Trophoblast cell (in vitro differentiated cells and primary cell): ENCODE data around the gene KDM4C.

Experiments used
- DNase-seq, 2 donors: peaks; one replicate each; pipeline ENCODE4 v3.0.0-alpha.2; 2016
- H2AFZ ChIP-seq: 2 replicates; pipeline ENCODE4 v1.6.1; 2013; ENCODE audit warnings: low read length, moderate library complexity, mild to moderate bottlenecking; ENCODE audit not compliant: insufficient read depth, poor library complexity
- H2AK5ac ChIP-seq: 2 replicates; pipeline ENCODE4 v1.6.1; 2013; ENCODE audit warnings: mild to moderate bottlenecking, low read length
- H2BK120ac ChIP-seq: 2 replicates; pipeline ENCODE4 v1.6.1; 2013; ENCODE audit warnings: low read length, mild to moderate bottlenecking, moderate library complexity; ENCODE audit not compliant: insufficient read depth, poor library complexity
- H2BK12ac ChIP-seq: 2 replicates; pipeline ENCODE4 v1.6.1; 2013; ENCODE audit warnings: mild to moderate bottlenecking, low read length, moderate library complexity
- H2BK5ac ChIP-seq: 2 replicates; pipeline ENCODE4 v1.6.1; 2013; ENCODE audit warnings: low read length, low read depth, moderate library complexity, mild to moderate bottlenecking; ENCODE audit not compliant: poor library complexity
- H3K14ac ChIP-seq: 2 replicates; pipeline ENCODE4 v1.6.1; 2013; ENCODE audit warnings: mild to moderate bottlenecking, low read length
- H3K18ac ChIP-seq: 2 replicates; pipeline ENCODE4 v1.6.1; 2013; ENCODE audit warnings: mild to moderate bottlenecking, low read length
- H3K23ac ChIP-seq: 2 replicates; pipeline ENCODE4 v1.6.1; 2013; ENCODE audit warnings: low read length
- H3K27ac ChIP-seq: 2 replicates; pipeline ENCODE4 v1.5.1; 2013; ENCODE audit warnings: low read depth, mild to moderate bottlenecking, inconsistent platforms, low read length, moderate library complexity
- H3K27me3 ChIP-seq: 2 replicates; pipeline ENCODE4 v1.6.1; 2013; ENCODE audit warnings: inconsistent platforms, mild to moderate bottlenecking, low read length, moderate library complexity; ENCODE audit not compliant: insufficient read depth
- H3K36me3 ChIP-seq, 2 experiments: 1 replicate in 1 of 2; 2 replicates in 1 of 2; pipeline ENCODE4 v1.6.1; 2013; ENCODE audit warnings: low read length in 2 of 2, mild to moderate bottlenecking in 2 of 2, moderate library complexity in 1 of 2; ENCODE audit not compliant: insufficient read depth in 2 of 2, control insufficient read depth in 1 of 2
- H3K4ac ChIP-seq: 2 replicates; pipeline ENCODE4 v1.6.1; 2013; ENCODE audit warnings: low read depth, mild to moderate bottlenecking, low read length, moderate library complexity
- H3K4me1 ChIP-seq, 2 experiments: 1 replicate in 1 of 2; 2 replicates in 1 of 2; pipeline ENCODE4 v1.6.1; 2013; ENCODE audit warnings: low read length in 2 of 2, mild to moderate bottlenecking in 2 of 2, moderate library complexity in 1 of 2; ENCODE audit not compliant: insufficient read depth in 2 of 2, control insufficient read depth in 1 of 2
- H3K4me2 ChIP-seq: 2 replicates; pipeline ENCODE4 v1.6.1; 2013; ENCODE audit warnings: inconsistent platforms, mild to moderate bottlenecking, low read length, moderate library complexity
- H3K4me3 ChIP-seq: 2 replicates; pipeline ENCODE4 v1.5.1; 2013; ENCODE audit warnings: mild to moderate bottlenecking, low read depth, low read length, inconsistent platforms
- H3K79me1 ChIP-seq: one replicate; pipeline ENCODE4 v1.6.1; 2013; ENCODE audit warnings: low read length
- H3K79me2 ChIP-seq: 2 replicates; pipeline ENCODE4 v1.6.1; 2013; ENCODE audit warnings: low read length, mild to moderate bottlenecking; ENCODE audit not compliant: control insufficient read depth, insufficient read depth, poor library complexity
- H3K9ac ChIP-seq: 2 replicates; pipeline ENCODE4 v1.6.1; 2013; ENCODE audit warnings: mild to moderate bottlenecking, low read length
- H3K9me3 ChIP-seq: 2 replicates; pipeline ENCODE4 v1.6.1; 2013; ENCODE audit warnings: low read depth, mild to moderate bottlenecking, control low read depth, inconsistent platforms, low read length; ENCODE audit not compliant: insufficient read depth
- H4K12ac ChIP-seq: 2 replicates; pipeline ENCODE4 v1.6.1; 2013; ENCODE audit warnings: low read depth, mild to moderate bottlenecking, low read length, moderate library complexity
- H4K8ac ChIP-seq: 2 replicates; pipeline ENCODE4 v1.6.1; 2013; ENCODE audit warnings: low read depth, mild to moderate bottlenecking, low read length, moderate library complexity
- H4K91ac ChIP-seq: one replicate; pipeline ENCODE4 v1.6.1; 2013; ENCODE audit warnings: low read depth, mild to moderate bottlenecking, low read length, moderate library complexity
- WGBS: extraction: QIAGEN DNeasy Blood & Tissue Kit; methylation state at CpG from one replicate; pipeline ENCODE4 v1.1.7; 2013; ENCODE audit warnings: missing lambda C conversion rate; ENCODE audit not compliant: insufficient read length, insufficient coverage; ENCODE audit errors: extremely low coverage; 5-methylcytosine and 5-hydroxymethylcytosine counted together

KDM4C gene

DNA sequence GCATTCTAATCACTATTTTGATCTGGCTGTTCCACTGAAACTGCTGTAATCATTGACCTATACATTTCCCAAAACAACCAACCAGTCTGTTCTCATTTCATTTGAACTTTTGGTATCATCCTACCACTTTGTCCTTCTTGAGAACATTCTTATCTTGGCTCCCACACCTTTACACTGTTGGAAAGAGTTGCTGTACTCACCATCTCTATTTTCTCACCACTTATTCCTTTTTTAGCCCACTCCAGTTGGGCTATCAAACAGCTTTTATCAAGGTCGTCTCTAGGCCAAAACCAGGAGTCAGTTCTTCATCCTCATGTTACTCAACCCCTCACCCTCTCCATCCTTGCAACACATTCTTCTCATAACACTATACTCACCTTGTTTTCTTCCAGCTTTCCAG is 170.1 kb downstream of the KDM4C start:
- no peak overlapping the region for H3K27ac ChIP-seq
- no peak overlapping the region for H3K23ac ChIP-seq
- H3K4me2 ChIP-seq: no peak overlapping the region
- H3K14ac ChIP-seq: no peak overlapping the region
- peaks cover 2 to 3% of the 10 kb centered on the region in 2 experiments for H3K4me1 ChIP-seq
- no peaks in the 10 kb centered on the region for H3K36me3 ChIP-seq
- H3K9me3 ChIP-seq: no peaks in the 10 kb centered on the region
- H3K18ac ChIP-seq: no peak overlapping the region
- H3K4me3 ChIP-seq: no peak overlapping the region
- H3K27me3 ChIP-seq: no peaks in the 10 kb centered on the region
- no peak for DNase-seq
- no CpG with 5 or more reads among the region's 1 CpG for WGBS
- no peak overlapping the region for H2AFZ ChIP-seq
- no peak overlapping the region for H4K8ac ChIP-seq
- H4K12ac ChIP-seq: no peak overlapping the region
- no peak overlapping the region for H2AK5ac ChIP-seq
- H2BK12ac ChIP-seq: no peak overlapping the region
- no peak overlapping the region for H2BK120ac ChIP-seq
- no peak overlapping the region for H2BK5ac ChIP-seq
- H3K79me1 ChIP-seq: no peaks in the 10 kb centered on the region
- H4K91ac ChIP-seq: no peak overlapping the region
- H3K4ac ChIP-seq: no peak overlapping the region
- peaks cover 2% of the 10 kb centered on the region for H3K79me2 ChIP-seq
- H3K9ac ChIP-seq: no peak overlapping the region

- Histone ChIP-seq H3K79me2 (peaks cover 2% of the 10 kb centered on the region), H2BK5ac (no peak overlapping the region), H2BK120ac (no peak overlapping the region), H3K27ac (no peak overlapping the region), H3K23ac (no peak overlapping the region), H3K36me3 (no peaks in the 10 kb centered on the region), H3K9me3 (no peaks in the 10 kb centered on the region), H2AFZ (no peak overlapping the region), H3K4me1 (peaks cover 2 to 3% of the 10 kb centered on the region in 2 experiments), H3K79me1 (no peaks in the 10 kb centered on the region), H3K4ac (no peak overlapping the region), H4K12ac (no peak overlapping the region), H3K4me3 (no peak overlapping the region), H2BK12ac (no peak overlapping the region), H3K14ac (no peak overlapping the region), H3K18ac (peak overlapping the region; percentile 23), H4K91ac (no peak overlapping the region), H3K27me3 (no peaks in the 10 kb centered on the region), H3K9ac (no peak overlapping the region), H3K4me2 (no peak overlapping the region), H4K8ac (no peak overlapping the region), H2AK5ac (no peak overlapping the region)
- no peak for DNase-seq
- WGBS: no CpG with 5 or more reads among the region's 2 CpGs
These were observed 171.1 kb downstream of the KDM4C start for GRCh38 chr9:6928863-6929262.

DNA sequence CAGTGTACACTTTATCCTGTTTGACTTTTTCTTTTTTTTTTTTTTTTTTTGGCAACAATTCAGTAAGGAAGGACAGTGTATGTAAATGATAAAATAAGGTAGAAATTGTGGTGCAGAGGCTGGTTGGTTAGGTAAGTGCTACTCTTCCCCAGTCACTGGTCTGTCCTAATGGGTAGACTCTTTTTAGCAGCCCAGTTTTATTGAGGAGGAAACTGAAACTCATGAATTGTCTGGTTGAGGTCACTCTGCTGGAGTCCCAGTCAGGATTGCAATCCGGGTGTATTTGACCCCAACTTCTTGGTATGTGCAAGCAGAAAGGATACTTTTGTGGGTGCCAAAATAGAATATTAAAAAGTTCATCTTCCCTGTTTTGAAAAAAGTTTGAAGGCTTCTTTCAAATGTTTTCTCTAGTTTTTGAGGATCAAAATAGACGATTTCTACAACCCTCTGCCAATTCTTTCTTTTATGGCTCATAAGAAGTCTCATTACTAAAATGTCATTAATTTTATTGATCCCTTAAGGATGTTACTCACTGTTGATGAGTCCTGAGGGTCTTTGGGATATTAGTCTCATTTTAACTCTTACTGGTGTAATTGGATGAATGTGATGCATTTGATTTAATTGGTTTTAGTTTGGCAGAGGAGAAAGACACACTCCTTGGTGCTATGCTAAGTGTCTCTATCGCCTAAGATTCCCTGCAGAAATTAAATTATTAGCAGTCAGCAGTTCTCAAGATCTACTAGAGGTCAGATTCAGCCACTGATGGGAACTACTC is 171.9 kb downstream of the KDM4C start:
- H4K8ac ChIP-seq: no peak overlapping the region
- H3K9ac ChIP-seq: no peak overlapping the region
- H2AK5ac ChIP-seq: no peak overlapping the region
- peaks cover 2 to 3% of the 10 kb centered on the region in 2 experiments for H3K4me1 ChIP-seq
- no peaks in the 10 kb centered on the region for H3K9me3 ChIP-seq
- H3K79me2 ChIP-seq: peaks cover 2% of the 10 kb centered on the region
- H2AFZ ChIP-seq: no peak overlapping the region
- H3K36me3 ChIP-seq: no peaks in the 10 kb centered on the region
- H3K4me2 ChIP-seq: no peak overlapping the region
- no peak overlapping the region for H3K18ac ChIP-seq
- no peak overlapping the region for H3K4ac ChIP-seq
- no CpG with 5 or more reads among the region's 3 CpGs for WGBS
- DNase-seq: no peak
- H3K27me3 ChIP-seq: no peaks in the 10 kb centered on the region
- no peak overlapping the region for H2BK5ac ChIP-seq
- no peak overlapping the region for H4K91ac ChIP-seq
- H4K12ac ChIP-seq: no peak overlapping the region
- H2BK120ac ChIP-seq: no peak overlapping the region
- H3K79me1 ChIP-seq: no peaks in the 10 kb centered on the region
- no peak overlapping the region for H3K14ac ChIP-seq
- H3K4me3 ChIP-seq: no peak overlapping the region
- H3K27ac ChIP-seq: no peak overlapping the region
- H2BK12ac ChIP-seq: no peak overlapping the region
- H3K23ac ChIP-seq: no peak overlapping the region

- H3K9ac ChIP-seq: no peak overlapping the region
- H2BK120ac ChIP-seq: no peak overlapping the region
- no peak overlapping the region for H3K27ac ChIP-seq
- no peak overlapping the region for H3K4me2 ChIP-seq
- H3K18ac ChIP-seq: no peak overlapping the region
- H3K27me3 ChIP-seq: no peaks in the 10 kb centered on the region
- no peak overlapping the region for H2AFZ ChIP-seq
- no peak overlapping the region for H3K23ac ChIP-seq
- H3K9me3 ChIP-seq: no peaks in the 10 kb centered on the region
- no peak overlapping the region for H2BK5ac ChIP-seq
- H3K79me2 ChIP-seq: peaks cover 2% of the 10 kb centered on the region
- H2BK12ac ChIP-seq: no peak overlapping the region
- no peak overlapping the region for H3K4ac ChIP-seq
- H3K4me1 ChIP-seq: peaks cover 2 to 3% of the 10 kb centered on the region in 2 experiments
- H4K8ac ChIP-seq: no peak overlapping the region
- H3K4me3 ChIP-seq: no peak overlapping the region
- H3K14ac ChIP-seq: no peak overlapping the region
- peak; percentile 38 to 88 for DNase-seq
- no peaks in the 10 kb centered on the region for H3K36me3 ChIP-seq
- H3K79me1 ChIP-seq: no peaks in the 10 kb centered on the region
- no peak overlapping the region for H4K91ac ChIP-seq
- no peak overlapping the region for H4K12ac ChIP-seq
- no peak overlapping the region for H2AK5ac ChIP-seq
These were observed 173.1 kb downstream of the KDM4C start for GRCh38 chr9:6930827-6931226.
